Activated T-helper 2 cell treated with anti-CD3 and anti-CD28 coated beads, Interferon-gamma antibody, Interleukin-2, Interleukin-4, amounts not matched to agents 10 μg/mL and 5 μg/mL and 100 μg/mL, durations not matched to agents 14 hours and 24 hours and 36 hours (primary cell): ENCODE results near the gene LCLAT1. TPM values are rescaled to one million over a fixed set of nuclear protein-coding genes. Genes with fewer than 3 reads are reported as not detected.
"Not testable (repeated sequence)": the region's sequence is repeated elsewhere in the genome, so short reads cannot be mapped to it uniquely, and the experiment has no call there.

Source experiments
- DNase-seq: peaks from one replicate; pipeline ENCODE4 v3.0.0; 2021; ENCODE audit warnings: low spot score
- H3K27ac Mint-ChIP-seq: one replicate; pipeline ENCODE4 v1.8.0; 2021; ENCODE audit warnings: mixed read lengths
- H3K27me3 Mint-ChIP-seq: one replicate; pipeline ENCODE4 v1.8.0; 2021; ENCODE audit warnings: low read depth, mixed read lengths
- H3K36me3 Mint-ChIP-seq: one replicate; pipeline ENCODE4 v1.8.0; 2021; ENCODE audit warnings: low read depth, mixed read lengths
- H3K4me1 Mint-ChIP-seq: one replicate; pipeline ENCODE4 v1.8.0; 2021; ENCODE audit warnings: low read depth, mixed read lengths
- H3K4me3 Mint-ChIP-seq: one replicate; pipeline ENCODE4 v1.8.0; 2021; ENCODE audit warnings: low read depth, mild to moderate bottlenecking, moderate library complexity, mixed read lengths
- H3K9me3 Mint-ChIP-seq: one replicate; pipeline ENCODE4 v1.8.0; 2021; ENCODE audit warnings: mixed read lengths
- intact Hi-C: fragments of 100-400 bp; cut with micrococcal nuclease; formaldehyde crosslinking; loops from one replicate; pipeline ENCODE4 v1.15.1; 2023
- total RNA-seq: library from RNA; stranded (reverse); gene quantifications from 2 replicates; pipeline ENCODE4 v1.2.3, GENCODE V29; 2022

The LCLAT1 gene
- total RNA-seq, 1 donor from 2014 or later: 24.6 TPM

DNA sequence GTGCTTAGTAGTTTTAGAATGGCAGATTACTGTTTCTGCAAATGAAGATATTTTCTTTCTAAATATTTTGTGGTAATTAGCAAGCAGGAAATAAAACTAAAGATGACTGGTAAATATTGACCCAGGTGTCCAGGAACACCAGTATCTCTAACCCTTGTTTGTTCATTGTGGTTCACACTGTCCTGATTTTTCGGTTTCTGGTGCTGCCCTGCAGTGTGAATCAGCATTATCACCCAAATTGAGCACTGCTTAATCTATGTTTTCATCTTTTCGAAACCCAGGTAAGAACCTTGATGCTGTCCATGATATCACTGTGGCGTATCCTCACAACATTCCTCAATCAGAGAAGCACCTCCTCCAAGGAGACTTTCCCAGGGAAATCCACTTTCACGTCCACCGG is 192.8 kb downstream of the LCLAT1 start:
- H3K27ac Mint-ChIP-seq: no peak overlapping the region
- no peaks in the 10 kb centered on the region for H3K36me3 Mint-ChIP-seq

DNA sequence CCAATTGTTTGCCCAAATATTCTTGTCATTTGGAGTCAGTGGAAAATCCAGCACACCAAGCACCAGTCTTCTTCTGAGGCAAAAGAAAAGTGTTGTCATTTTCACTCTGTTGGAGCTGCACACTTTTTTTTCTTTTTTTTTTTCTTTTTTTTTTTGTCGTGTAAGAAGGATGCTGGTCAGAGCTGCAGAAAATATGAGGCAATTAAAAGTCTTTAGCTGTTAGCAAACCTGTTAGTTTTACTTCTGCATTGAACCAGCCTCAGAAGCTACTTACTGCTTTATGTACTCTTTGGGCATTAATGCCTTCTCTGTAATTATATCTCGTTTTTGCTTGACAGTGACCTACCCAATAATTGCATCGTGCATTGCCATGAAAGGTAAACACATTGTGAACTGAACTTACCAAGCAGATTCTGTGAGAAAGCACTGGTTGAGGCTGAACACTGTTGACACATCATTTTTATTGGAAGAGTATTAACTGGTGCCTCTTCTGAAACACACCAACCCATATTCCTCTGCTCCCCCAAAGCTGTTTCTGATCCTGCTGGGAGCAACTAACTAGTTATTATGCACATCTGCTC is 194.8 kb downstream of the LCLAT1 start:
- DNase-seq: no peak
- Mint-ChIP-seq H3K36me3 (no peaks in the 10 kb centered on the region), H3K4me3 (no peak overlapping the region), H3K27ac (no peak overlapping the region), H3K4me1 (no peaks in the 10 kb centered on the region), H3K27me3 (no peaks in the 10 kb centered on the region), H3K9me3 (no peaks in the 10 kb centered on the region)
- intact Hi-C loops: no loop called here

More for the DNA sequence above, 192.8 kb downstream of the LCLAT1 start:
- H3K4me1 Mint-ChIP-seq: no peaks in the 10 kb centered on the region
- no peak for DNase-seq
- intact Hi-C loops: no loop called here
- no peaks in the 10 kb centered on the region for H3K27me3 Mint-ChIP-seq
- H3K4me3 Mint-ChIP-seq: no peak overlapping the region
- no peaks in the 10 kb centered on the region for H3K9me3 Mint-ChIP-seq

DNA sequence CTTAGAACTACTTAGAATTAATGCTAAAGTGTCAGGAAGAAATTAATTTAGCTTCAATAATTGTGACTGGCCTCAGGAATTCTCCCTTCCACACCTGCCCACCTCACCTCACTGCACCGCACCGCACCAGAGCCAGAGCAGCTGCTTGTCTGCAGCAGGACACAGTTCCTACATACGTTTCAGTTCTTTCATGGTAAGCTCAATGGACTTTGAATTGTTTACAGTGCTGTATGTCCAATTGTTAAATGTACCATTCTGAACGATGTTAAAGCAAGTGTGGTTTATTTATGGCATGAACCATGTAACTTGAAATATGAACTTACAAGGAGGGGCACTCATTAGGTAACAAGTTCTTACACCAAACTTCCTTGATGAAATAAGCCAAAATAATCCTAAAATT is 196.0 kb downstream of the LCLAT1 start:
- H3K9me3 Mint-ChIP-seq, H3K27me3 Mint-ChIP-seq, H3K27ac Mint-ChIP-seq, DNase-seq, intact Hi-C loops, H3K4me3 Mint-ChIP-seq, H3K36me3 Mint-ChIP-seq, H3K4me1 Mint-ChIP-seq: not testable (repeated sequence)

DNA sequence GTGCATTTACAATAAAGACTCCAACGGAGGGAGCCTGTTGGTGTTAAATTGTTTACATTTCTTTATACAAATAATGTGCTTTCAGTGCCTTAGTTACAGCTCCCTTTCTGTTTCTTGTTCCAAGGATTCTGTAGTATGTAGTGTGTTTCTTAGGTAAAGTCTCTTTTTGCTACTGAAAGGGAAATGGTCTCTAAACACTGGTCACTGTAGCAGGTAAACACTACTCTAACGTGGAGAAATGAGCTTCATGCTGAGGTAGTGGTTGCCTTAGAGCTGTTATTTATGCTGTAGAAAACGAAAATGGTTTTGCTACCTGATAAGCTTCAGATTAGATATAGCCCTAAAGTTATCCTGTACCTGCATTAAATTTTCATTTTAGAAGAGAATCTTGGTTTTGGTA is 196.6 kb downstream of the LCLAT1 start:
- Mint-ChIP-seq H3K27ac (no peak overlapping the region), H3K9me3 (no peaks in the 10 kb centered on the region), H3K4me1 (no peaks in the 10 kb centered on the region), H3K36me3 (no peaks in the 10 kb centered on the region), H3K4me3 (no peak overlapping the region), H3K27me3 (no peaks in the 10 kb centered on the region)
- intact Hi-C loops: no loop called here
- DNase-seq: no peak

DNA sequence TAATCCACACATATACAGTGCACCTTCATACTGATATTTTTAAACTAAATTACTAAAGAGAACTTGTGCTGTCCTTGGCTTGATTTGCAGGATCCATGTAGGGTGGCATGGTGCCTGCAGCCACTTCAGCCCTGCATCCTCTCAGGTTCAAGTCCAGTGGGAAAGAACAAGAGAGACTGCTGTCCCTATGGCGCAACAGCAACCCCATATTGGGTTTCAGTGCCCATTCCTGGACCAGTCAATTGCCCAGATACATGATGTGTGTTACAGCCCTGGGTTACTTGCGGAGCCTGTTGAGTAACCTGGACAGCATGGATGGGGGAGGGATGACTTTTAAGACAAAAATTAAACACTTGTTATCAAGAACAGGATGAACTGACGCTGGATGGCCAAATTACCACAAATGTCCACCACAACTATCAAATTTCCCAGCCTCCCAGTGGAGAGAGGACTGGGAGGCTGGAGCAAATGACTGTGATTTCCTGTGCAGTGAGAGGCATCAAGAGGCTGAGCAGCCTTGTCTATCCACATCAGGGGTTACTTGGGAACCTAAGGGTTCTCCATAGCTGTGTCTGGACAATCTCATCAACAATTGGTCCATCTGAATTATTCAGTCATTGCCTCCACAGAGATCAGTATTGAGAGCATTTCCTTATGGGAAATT is 198.2 kb downstream of the LCLAT1 start:
- Mint-ChIP-seq H3K27ac (no peak overlapping the region), H3K36me3 (no peaks in the 10 kb centered on the region), H3K4me3 (no peak overlapping the region), H3K4me1 (no peaks in the 10 kb centered on the region), H3K27me3 (no peaks in the 10 kb centered on the region), H3K9me3 (no peaks in the 10 kb centered on the region)
- no peak for DNase-seq
- intact Hi-C loops: no loop called here

DNA sequence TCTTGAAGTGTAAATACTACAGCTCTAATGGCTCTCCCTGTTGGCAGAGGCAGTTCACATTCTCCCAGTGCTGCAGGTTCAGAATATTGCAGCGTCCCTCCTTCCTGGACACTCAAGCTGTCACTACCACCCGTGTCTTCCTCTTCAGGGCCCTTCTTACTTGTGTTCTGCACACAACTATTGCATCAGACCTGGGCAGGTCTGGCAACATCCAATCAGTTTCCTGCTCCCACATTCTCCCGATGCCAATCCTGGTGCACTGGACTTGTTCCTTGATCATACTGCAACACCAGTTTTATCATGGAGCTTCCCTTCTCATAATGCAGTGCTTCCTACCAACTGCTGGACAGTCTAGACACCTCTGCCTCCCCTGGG is 198.7 kb downstream of the LCLAT1 start:
- no peaks in the 10 kb centered on the region for H3K36me3 Mint-ChIP-seq
- no peak for DNase-seq
- no peaks in the 10 kb centered on the region for H3K27me3 Mint-ChIP-seq
- intact Hi-C loops: no loop called here
- H3K4me3 Mint-ChIP-seq: no peak overlapping the region
- no peaks in the 10 kb centered on the region for H3K4me1 Mint-ChIP-seq
- no peaks in the 10 kb centered on the region for H3K9me3 Mint-ChIP-seq
- no peak overlapping the region for H3K27ac Mint-ChIP-seq

DNA sequence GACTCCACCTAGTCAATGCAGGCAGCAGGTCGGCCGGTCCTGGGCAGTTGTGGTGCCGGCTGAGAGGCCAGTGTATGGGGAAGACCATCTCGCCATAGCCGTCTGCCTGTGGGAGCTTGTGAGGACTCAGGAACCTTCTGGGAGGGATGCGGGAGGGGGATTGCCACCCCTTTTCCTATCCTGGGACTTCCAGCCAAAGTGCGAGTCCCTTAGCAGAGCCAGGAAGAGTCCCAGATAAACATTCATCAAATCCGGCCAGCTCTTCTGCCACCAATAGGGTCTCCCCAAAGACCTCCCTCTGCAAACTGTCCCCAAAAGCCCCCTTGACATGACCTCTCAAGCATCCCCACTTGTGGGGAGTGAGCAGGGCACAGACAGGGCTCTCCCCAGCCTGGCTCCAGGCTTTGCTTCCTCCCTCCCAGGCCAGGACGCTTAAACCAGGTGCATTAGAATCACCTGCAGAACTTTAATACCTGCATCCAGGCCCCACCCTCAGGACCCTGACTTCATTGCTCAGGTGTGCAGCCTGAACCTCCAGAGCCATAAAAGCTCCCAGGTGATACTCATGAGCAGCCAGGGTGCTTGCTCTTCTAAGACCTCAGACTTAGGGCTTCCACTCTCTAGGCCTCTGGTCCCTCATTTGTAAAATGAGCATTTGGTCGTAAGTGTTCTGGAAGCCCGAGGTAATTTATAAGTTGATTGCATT is 200.9 kb downstream of the LCLAT1 start:
- intact Hi-C loops: no loop called here
- H3K36me3 Mint-ChIP-seq: no peaks in the 10 kb centered on the region
- no peaks in the 10 kb centered on the region for H3K27me3 Mint-ChIP-seq
- no peak overlapping the region for H3K4me3 Mint-ChIP-seq
- H3K9me3 Mint-ChIP-seq: no peaks in the 10 kb centered on the region
- DNase-seq: no peak
- no peak overlapping the region for H3K27ac Mint-ChIP-seq
- H3K4me1 Mint-ChIP-seq: no peaks in the 10 kb centered on the region

DNA sequence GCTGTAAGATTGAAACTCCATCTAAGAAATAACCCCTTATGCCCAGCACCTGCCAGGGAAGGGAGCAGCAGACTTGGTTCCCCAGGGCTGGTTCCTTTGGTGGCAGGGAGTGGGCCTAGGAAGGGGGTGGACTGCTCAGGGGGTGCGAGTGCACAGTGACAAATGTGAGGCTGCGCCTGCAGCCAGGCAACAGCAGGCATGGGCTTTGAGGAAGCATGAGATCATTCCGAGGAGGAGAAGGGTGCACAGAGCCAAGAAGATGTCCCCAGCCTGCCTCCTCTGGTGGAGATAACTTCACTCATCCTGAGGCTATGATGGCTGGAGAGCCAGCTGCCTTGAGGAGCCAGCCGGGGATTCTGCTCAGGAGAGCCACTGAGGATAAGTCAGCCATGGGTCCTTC is 202.2 kb downstream of the LCLAT1 start:
- intact Hi-C loops: no loop called here
- no peaks in the 10 kb centered on the region for H3K9me3 Mint-ChIP-seq
- H3K4me1 Mint-ChIP-seq: no peaks in the 10 kb centered on the region
- no peaks in the 10 kb centered on the region for H3K36me3 Mint-ChIP-seq
- no peaks in the 10 kb centered on the region for H3K27me3 Mint-ChIP-seq
- H3K4me3 Mint-ChIP-seq: no peak overlapping the region
- no peak for DNase-seq
- no peak overlapping the region for H3K27ac Mint-ChIP-seq

DNA sequence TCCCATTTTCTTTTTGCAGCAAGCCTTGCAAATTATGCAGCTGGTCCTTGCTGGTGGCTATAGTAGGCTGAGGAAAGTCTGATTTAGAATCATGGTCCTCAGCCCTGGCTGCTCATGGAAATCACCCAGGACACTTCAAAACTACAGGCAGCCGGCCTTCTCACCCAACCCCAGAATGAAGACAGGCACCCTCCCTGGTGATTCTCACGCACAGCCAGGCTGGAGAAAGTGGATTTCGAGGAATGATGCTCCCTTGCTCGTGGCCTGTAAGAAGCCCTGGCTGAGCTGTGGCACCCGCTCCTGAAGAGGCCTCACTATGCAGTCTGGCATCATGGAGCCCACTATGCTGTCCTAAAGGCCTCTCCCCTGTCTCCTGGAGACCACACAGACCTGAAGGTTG is 202.8 kb downstream of the LCLAT1 start:
- no peak for DNase-seq
- H3K4me3 Mint-ChIP-seq: no peak overlapping the region
- no peaks in the 10 kb centered on the region for H3K9me3 Mint-ChIP-seq
- no peak overlapping the region for H3K27ac Mint-ChIP-seq
- no peaks in the 10 kb centered on the region for H3K4me1 Mint-ChIP-seq
- H3K27me3 Mint-ChIP-seq: no peaks in the 10 kb centered on the region
- intact Hi-C loops: no loop called here
- H3K36me3 Mint-ChIP-seq: no peaks in the 10 kb centered on the region

DNA sequence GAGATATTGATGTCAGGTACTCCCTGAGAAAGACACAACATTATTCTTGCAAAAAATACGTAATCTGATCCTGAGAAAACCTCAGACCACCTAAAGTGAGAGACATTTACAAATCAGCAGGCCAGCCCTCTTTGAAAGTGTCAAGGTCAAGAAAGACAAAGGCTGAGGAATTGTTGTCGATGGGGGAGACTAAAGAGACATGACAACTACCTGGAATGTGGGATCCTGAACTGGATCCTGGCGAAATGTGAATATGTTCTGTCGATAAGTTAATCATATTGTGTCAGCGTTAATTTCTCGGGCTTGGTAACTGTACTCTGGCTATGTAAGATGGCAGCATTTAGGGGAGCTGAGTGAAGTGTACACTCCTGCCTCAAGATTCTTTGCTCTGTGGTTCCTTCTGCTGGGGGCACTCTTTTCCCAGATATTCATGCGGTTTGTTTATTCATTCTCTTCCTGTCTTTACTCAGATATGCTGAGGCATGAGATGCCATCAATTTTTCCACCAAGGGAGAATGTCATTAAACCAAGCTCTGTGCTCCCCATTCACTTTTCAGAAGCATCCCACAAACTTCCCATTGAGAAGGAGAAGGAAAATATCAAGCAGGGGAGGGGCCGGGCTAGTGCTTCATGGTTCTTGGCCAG is 205.3 kb downstream of the LCLAT1 start:
- H3K4me1 Mint-ChIP-seq: no peaks in the 10 kb centered on the region
- intact Hi-C loops: no loop called here
- H3K36me3 Mint-ChIP-seq: no peaks in the 10 kb centered on the region
- H3K4me3 Mint-ChIP-seq: no peak overlapping the region
- H3K9me3 Mint-ChIP-seq: no peaks in the 10 kb centered on the region
- no peak for DNase-seq
- no peaks in the 10 kb centered on the region for H3K27me3 Mint-ChIP-seq
- H3K27ac Mint-ChIP-seq: no peak overlapping the region

DNA sequence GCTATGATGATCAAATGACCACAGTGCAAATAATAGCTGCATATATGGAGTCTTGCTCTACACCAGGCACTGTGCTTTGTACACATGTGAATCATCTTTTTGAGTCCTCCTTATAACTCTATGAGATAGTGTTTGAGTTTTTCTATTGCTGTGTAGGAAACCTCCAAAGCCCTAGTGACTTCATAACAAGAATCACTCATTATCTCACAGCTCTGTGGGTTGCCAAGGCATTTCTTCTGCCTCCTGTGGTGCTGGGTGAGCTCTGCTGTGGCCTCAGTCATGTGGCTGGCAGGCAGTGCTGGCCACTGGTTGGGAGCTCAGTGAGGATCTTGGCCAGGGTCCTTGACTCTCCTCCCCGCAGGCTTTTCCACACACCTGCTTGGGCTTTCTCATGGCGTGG is 206.8 kb downstream of the LCLAT1 start:
- H3K27me3 Mint-ChIP-seq: no peaks in the 10 kb centered on the region
- H3K9me3 Mint-ChIP-seq: no peaks in the 10 kb centered on the region
- H3K27ac Mint-ChIP-seq: no peak overlapping the region
- intact Hi-C loops: no loop called here
- H3K4me1 Mint-ChIP-seq: no peaks in the 10 kb centered on the region
- H3K4me3 Mint-ChIP-seq: no peak overlapping the region
- DNase-seq: no peak
- H3K36me3 Mint-ChIP-seq: no peaks in the 10 kb centered on the region

DNA sequence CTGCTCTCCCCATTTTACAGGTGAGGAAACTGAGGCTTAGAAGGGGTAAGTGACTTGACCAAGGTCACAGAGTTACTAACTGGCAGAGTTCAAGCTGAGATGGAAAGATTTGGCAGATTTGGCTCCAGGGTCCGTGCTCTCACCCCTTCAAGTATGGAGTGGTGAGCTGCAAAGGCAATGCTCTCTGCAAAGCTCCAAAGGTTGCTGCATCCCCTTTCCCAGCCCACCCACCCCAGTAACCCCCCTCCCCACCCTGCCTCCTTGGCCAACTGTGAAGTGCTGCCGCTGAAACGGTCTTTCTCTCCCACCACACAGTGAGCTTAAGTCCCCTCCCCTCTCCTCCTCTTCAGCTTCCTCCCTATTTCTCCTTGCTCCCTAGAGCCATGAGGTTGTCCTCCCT is 207.4 kb downstream of the LCLAT1 start:
- Mint-ChIP-seq H3K9me3 (no peaks in the 10 kb centered on the region), H3K27ac (no peak overlapping the region), H3K36me3 (no peaks in the 10 kb centered on the region), H3K4me3 (no peak overlapping the region), H3K4me1 (no peaks in the 10 kb centered on the region), H3K27me3 (no peaks in the 10 kb centered on the region)
- DNase-seq: no peak
- intact Hi-C loops: no loop called here

DNA sequence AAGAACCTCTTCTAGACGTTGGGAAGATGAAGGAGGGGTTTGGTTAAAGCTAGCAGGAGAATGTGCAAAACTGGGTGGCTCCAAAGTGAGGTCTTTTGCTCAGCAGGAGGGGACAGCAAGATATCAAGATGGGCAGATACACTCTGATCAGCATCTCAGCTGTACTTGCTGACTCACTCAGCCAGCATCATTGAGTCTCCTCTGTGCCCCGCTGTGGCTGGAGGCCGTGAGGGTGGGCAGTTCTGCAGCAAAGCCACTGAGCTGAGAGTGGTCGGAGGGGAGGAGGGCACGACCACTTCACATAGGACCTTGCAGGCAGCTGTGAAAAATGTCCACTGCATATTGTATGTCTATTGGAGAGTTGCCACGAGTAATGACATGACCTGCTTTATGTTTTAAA is 208.2 kb downstream of the LCLAT1 start:
- Mint-ChIP-seq H3K9me3 (no peaks in the 10 kb centered on the region), H3K27ac (no peak overlapping the region), H3K27me3 (peaks cover 2% of the 10 kb centered on the region), H3K36me3 (no peaks in the 10 kb centered on the region), H3K4me1 (no peaks in the 10 kb centered on the region), H3K4me3 (no peak overlapping the region)
- intact Hi-C loops: no loop called here
- no peak for DNase-seq
